HFFc6 (cell line): Measurements from ENCODE around the gene DENND1B. TPM values are rescaled to one million over a fixed set of nuclear protein-coding genes. Genes with fewer than 3 reads are reported as not detected.
A peak's percentile ranks its signal among the peaks of the same experiment; 100 is the strongest.

Experiments
- DNase-seq: peaks from one replicate; pipeline ENCODE4 v3.0.0-alpha.2; 2018
- H3K27ac Mint-ChIP-seq: 2 replicates; pipeline ENCODE4 v1.8.0; 2020; ENCODE audit warnings: mild to moderate bottlenecking, mixed read lengths
- H3K27me3 Mint-ChIP-seq: 2 replicates; pipeline ENCODE4 v1.8.0; 2021; ENCODE audit warnings: mild to moderate bottlenecking, moderate library complexity, mixed read lengths; ENCODE audit not compliant: insufficient read depth
- H3K36me3 Mint-ChIP-seq: 2 replicates; pipeline ENCODE4 v1.8.0; 2021; ENCODE audit warnings: low read depth, mixed read lengths
- H3K4me1 Mint-ChIP-seq: 2 replicates; pipeline ENCODE4 v1.8.0; 2020; ENCODE audit warnings: low read depth, mixed read lengths
- H3K4me3 Mint-ChIP-seq: 2 replicates; pipeline ENCODE4 v1.8.0; 2020; ENCODE audit warnings: mild to moderate bottlenecking, moderate library complexity, mixed read lengths
- H3K9me3 Mint-ChIP-seq: 2 replicates; pipeline ENCODE4 v1.8.0; 2020; ENCODE audit warnings: mild to moderate bottlenecking, mixed read lengths
- total RNA-seq, 6 experiments: library from RNA; stranded (reverse); fragmentation: NEBNext Ultra II Directional; extraction: Animal tissue kit (Norgen Biotek cat#: 25700); gene quantifications; 2 replicates in 1 of 6; 3 replicates in 5 of 6; pipeline ENCODE4 v1.2.3, GENCODE V29; 2021
- TF ChIP-seq, protein P1 (sequence below): fragments of 200-600 bp; sonication (generic); IDR thresholded peaks from 2 replicates; pipeline ENCODE4 v1.5.0; 2021; ENCODE audit warnings: antibody characterized with exemption, mild to moderate bottlenecking

Gene DENND1B
- total RNA-seq, 6 experiments from 2014 or later, result 6.4 to 9.0 (median 7.7) TPM

DNA sequence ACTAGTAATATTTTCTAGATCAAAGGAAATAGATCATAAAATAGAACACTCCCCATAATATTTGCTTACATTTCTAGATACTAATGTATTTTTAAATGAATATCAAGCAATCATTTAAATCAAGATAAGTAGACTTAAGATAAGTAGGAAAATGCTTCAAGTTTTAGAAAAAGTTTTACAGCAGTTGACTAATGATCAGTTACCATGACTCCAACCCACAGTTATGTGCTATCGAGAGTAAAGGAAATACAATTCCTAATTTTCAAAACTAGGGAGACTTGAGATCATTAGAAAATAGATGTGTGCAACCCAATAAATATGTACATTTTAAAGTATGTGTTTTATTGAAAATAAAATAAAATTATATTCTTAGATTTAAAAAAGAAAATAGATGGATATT, 95.0 kb downstream of the DENND1B start:
- Mint-ChIP-seq H3K9me3 (no peaks in the 10 kb centered on the region), H3K4me1 (peaks cover 27% of the 10 kb centered on the region), H3K36me3 (no peaks in the 10 kb centered on the region), H3K27me3 (no peaks in the 10 kb centered on the region; the same call in 1 of the 2 replicates), H3K4me3 (no peak overlapping the region), H3K27ac (no peak overlapping the region)
- TF ChIP-seq, protein P1, sequence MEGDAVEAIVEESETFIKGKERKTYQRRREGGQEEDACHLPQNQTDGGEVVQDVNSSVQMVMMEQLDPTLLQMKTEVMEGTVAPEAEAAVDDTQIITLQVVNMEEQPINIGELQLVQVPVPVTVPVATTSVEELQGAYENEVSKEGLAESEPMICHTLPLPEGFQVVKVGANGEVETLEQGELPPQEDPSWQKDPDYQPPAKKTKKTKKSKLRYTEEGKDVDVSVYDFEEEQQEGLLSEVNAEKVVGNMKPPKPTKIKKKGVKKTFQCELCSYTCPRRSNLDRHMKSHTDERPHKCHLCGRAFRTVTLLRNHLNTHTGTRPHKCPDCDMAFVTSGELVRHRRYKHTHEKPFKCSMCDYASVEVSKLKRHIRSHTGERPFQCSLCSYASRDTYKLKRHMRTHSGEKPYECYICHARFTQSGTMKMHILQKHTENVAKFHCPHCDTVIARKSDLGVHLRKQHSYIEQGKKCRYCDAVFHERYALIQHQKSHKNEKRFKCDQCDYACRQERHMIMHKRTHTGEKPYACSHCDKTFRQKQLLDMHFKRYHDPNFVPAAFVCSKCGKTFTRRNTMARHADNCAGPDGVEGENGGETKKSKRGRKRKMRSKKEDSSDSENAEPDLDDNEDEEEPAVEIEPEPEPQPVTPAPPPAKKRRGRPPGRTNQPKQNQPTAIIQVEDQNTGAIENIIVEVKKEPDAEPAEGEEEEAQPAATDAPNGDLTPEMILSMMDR, result no peak
- no peak for DNase-seq

DNA sequence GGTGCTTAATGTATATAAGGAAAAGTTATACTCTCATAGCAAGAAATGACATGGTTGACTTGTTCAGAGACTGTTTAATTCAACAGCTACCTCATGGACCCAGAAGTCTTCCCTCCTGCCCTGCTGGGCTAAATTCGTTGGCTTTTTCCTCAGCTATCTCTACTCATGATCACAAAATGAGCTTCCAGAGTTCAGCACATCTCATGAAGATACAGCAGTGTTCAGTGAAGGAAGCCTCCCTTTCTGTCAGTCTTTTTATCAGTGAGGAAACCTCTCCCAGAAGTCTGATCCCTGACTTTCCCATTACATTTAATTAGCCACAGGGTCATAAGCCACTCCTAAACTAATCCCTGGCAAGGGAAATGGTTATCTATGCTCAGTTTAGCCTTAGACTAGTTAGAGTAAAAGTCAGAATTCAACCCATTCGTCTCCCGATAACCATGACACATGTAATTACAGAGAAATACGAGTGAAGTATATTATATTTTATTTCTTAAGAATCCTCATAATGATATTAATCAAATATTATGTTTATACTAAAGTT, 97.5 kb downstream of the DENND1B start:
- peaks cover 22% of the 10 kb centered on the region for H3K4me1 Mint-ChIP-seq
- no peak for DNase-seq

DNA sequence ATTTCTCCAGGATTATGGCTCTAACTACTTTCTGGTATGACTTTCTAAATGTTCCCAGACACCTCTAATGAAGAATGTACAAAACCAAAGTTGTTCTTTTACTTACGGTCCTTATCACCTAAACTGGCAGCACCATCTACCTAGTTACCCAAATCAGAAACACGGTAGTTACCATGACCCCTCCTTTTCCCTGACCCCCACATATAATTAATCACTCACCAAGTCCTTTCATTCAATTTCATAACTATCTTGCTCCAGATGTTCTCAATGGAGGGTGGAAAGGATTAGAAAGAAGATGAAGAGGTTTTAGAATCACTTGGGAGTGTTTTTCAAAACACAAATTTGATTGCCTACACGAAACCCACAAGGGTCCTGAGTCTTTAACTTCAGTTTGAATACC, 98.0 kb downstream of the DENND1B start:
- DNase-seq, result no peak
- TF ChIP-seq, protein P1, result no peak
- Mint-ChIP-seq H3K9me3 (no peaks in the 10 kb centered on the region), H3K4me3 (no peak overlapping the region), H3K27ac (no peak overlapping the region), H3K36me3 (no peaks in the 10 kb centered on the region), H3K4me1 (peaks cover 22% of the 10 kb centered on the region), H3K27me3 (no peaks in the 10 kb centered on the region; the same call in 1 of the 2 replicates)

More for the DNA sequence above, 97.5 kb downstream of the DENND1B start:
- Mint-ChIP-seq H3K9me3 (no peaks in the 10 kb centered on the region), H3K27me3 (no peaks in the 10 kb centered on the region; the same call in 1 of the 2 replicates), H3K27ac (no peak overlapping the region), H3K4me3 (no peak overlapping the region), H3K36me3 (no peaks in the 10 kb centered on the region)
- TF ChIP-seq, protein P1, result no peak

DNA sequence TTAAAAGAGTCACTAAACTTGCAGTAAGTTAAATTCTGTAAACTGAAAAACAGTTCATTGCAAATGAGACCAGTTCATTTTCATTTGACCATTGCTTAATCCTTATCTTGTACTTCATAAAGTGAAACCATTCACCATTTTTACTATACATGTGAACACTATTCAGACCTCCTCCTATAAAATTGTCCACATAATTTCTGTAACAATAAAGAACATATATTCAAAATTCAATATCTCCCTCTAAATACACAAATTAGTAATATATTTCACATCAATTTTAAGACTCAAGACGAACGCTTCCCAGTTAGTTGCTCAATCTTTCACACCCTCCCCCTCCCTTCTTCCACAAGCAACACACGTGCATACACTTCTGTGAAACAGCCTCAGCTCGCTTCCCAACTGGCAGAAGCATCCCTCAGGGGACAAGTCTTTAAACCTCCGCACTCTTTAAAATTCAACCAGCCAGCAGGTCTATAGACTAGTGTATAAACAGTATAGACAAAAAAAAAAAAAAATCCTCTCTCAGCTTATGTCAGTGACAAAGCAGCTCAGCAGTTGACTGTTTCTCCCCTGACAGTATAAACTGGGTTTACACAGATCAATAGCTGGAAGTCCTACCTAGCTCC, 99.6 kb downstream of the DENND1B start:
- TF ChIP-seq, protein P1, result no peak
- H3K9me3 Mint-ChIP-seq, result no peaks in the 10 kb centered on the region
- no peaks in the 10 kb centered on the region; the same call in 1 of the 2 replicates for H3K27me3 Mint-ChIP-seq
- DNase-seq, result no peak
- H3K4me1 Mint-ChIP-seq, result peaks cover 29% of the 10 kb centered on the region
- no peaks in the 10 kb centered on the region for H3K36me3 Mint-ChIP-seq
- peak overlapping the region; percentile 69 for H3K27ac Mint-ChIP-seq
- peak overlapping the region; percentile 85 for H3K4me3 Mint-ChIP-seq

DNA sequence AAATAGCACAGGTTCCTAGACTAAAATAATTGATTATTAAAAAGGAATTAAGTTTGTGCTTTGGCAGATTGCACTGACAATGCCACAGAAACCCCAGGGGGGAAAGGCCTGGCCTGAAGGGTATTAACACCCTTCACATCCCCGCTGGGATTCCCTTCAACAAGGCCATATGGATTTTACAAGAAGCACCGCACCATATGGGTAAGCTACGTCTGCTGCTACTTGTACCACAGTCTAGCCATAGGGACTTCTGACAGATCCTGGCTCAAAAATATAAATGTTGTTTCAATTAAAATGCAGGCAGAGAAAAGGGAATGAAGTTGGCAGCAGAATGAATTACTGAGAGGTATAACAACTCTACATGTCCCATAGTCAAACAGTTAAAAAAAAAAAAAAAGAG, 101.0 kb downstream of the DENND1B start:
- Mint-ChIP-seq H3K9me3 (no peaks in the 10 kb centered on the region), H3K36me3 (no peaks in the 10 kb centered on the region), H3K4me1 (peaks cover 24% of the 10 kb centered on the region), H3K27me3 (no peaks in the 10 kb centered on the region; the same call in 1 of the 2 replicates), H3K4me3 (no peak overlapping the region), H3K27ac (no peak overlapping the region)
- DNase-seq, result no peak
- TF ChIP-seq, protein P1, result no peak
